Skeletal muscle tissue (tissue), 4 donors: ENCODE results near the gene CSNK1A1. TPM values are rescaled to one million over a fixed set of nuclear protein-coding genes. Genes with fewer than 3 reads are reported as not detected.
"Not testable (repeated sequence)": the region's sequence is repeated elsewhere in the genome, so short reads cannot be mapped to it uniquely, and the experiment has no call there.

Experiments used
- H3K27ac ChIP-seq: one replicate; pipeline ENCODE4 v1.7.0; 2013; ENCODE audit warnings: mild to moderate bottlenecking, low read depth, low read length, inconsistent platforms
- H3K27me3 ChIP-seq, 3 donors: one replicate each; pipeline ENCODE4 v1.7.0; 2013; ENCODE audit warnings: low read length in 3 of 3; ENCODE audit not compliant: control insufficient read depth in 3 of 3, insufficient read depth in 3 of 3
- H3K36me3 ChIP-seq, 3 donors: one replicate each; pipeline ENCODE4 v1.7.0; 2013; ENCODE audit warnings: low read length in 3 of 3; ENCODE audit not compliant: control insufficient read depth in 3 of 3, insufficient read depth in 3 of 3
- H3K4me1 ChIP-seq, 3 donors: one replicate each; pipeline ENCODE4 v1.7.0; 2013; ENCODE audit warnings: low read length in 3 of 3, mild to moderate bottlenecking in 3 of 3; ENCODE audit not compliant: control insufficient read depth in 3 of 3, insufficient read depth in 3 of 3
- H3K4me3 ChIP-seq, 3 donors: one replicate each; pipeline ENCODE4 v1.7.0; 2013; ENCODE audit warnings: low read length in 3 of 3
- H3K9ac ChIP-seq, 3 donors: one replicate each; pipeline ENCODE4 v1.7.0; 2013; ENCODE audit warnings: low read length in 3 of 3, mild to moderate bottlenecking in 3 of 3, moderate library complexity in 2 of 3, low read depth in 1 of 3
- H3K9me3 ChIP-seq, 3 donors: one replicate each; pipeline ENCODE4 v1.7.0; 2013; ENCODE audit warnings: low read length in 3 of 3; ENCODE audit not compliant: control insufficient read depth in 3 of 3
- total RNA-seq: library from RNA; depleted of rRNA; stranded (reverse); fragments of >200 nt; gene quantifications from one replicate; pipeline ENCODE4 v1.2.3, GENCODE V29; 2014
- donor health status: Osteomylitis.

Gene CSNK1A1
- total RNA-seq, 1 donor from 2014 or later = 161 TPM

GRCh38 chr5:149445343-149445738, 105.9 kb downstream of the CSNK1A1 start:
- peak overlapping the region in 1 of 3 donors; percentile 20 for H3K9ac ChIP-seq
- H3K27me3 ChIP-seq = no peaks in the 10 kb centered on the region
- H3K4me3 ChIP-seq = no peak overlapping the region
- H3K36me3 ChIP-seq = no peaks in the 10 kb centered on the region
- H3K9me3 ChIP-seq = no peaks in the 10 kb centered on the region
- H3K4me1 ChIP-seq = peaks cover 24 to 53% (median 35%) of the 10 kb centered on the region in 3 donors
- peak overlapping the region; percentile 55 for H3K27ac ChIP-seq

DNA sequence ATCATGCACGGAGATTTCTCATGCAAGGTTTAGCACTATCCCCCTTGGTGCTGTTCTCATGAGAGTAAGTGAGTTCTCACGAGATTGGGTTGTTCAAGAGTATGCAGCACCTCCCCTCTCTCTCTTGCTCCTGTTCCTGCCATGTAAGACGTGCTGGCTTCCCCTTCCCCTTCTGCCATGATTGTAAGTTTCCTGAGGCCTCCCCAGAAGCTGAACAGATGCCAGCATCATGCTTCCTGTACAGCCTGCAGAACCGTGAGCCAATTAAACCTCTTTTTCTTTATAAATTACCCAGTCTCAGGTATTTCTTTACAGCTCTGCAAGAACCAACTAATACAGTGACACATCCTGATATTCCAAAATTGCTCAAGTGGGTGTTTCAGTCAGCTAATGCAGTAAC, 106.8 kb downstream of the CSNK1A1 start:
- not testable (repeated sequence) for H3K27me3 ChIP-seq, H3K9me3 ChIP-seq, H3K36me3 ChIP-seq, H3K9ac ChIP-seq, H3K4me3 ChIP-seq, H3K27ac ChIP-seq
- H3K4me1 ChIP-seq = peaks cover 15 to 44% (median 28%) of the 10 kb centered on the region in 3 donors

DNA sequence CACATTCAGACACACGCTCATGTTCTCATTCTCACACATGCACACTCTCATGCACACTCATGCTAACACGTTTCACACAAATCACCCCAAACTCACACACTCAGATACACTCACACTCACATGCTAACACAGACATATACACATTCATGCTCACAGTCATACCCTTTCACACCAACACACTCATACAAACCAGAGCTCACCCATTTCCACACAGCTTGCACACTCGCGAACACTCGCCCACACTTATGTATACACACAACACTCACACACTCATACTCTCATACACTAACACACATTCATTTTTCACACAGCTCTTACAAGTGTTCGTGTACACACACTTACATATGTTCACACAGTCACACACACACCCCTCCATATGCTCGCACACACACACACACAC, 108.0 kb downstream of the CSNK1A1 start:
- Histone ChIP-seq H3K9me3 (no peaks in the 10 kb centered on the region), H3K36me3 (no peaks in the 10 kb centered on the region), H3K9ac (peak overlapping the region in 1 of 3 donors; percentile 75), H3K4me3 (no peak overlapping the region), H3K4me1 (peaks cover 13 to 33% (median 25%) of the 10 kb centered on the region in 3 donors), H3K27me3 (no peaks in the 10 kb centered on the region), H3K27ac (peak overlapping the region; percentile 76)

DNA sequence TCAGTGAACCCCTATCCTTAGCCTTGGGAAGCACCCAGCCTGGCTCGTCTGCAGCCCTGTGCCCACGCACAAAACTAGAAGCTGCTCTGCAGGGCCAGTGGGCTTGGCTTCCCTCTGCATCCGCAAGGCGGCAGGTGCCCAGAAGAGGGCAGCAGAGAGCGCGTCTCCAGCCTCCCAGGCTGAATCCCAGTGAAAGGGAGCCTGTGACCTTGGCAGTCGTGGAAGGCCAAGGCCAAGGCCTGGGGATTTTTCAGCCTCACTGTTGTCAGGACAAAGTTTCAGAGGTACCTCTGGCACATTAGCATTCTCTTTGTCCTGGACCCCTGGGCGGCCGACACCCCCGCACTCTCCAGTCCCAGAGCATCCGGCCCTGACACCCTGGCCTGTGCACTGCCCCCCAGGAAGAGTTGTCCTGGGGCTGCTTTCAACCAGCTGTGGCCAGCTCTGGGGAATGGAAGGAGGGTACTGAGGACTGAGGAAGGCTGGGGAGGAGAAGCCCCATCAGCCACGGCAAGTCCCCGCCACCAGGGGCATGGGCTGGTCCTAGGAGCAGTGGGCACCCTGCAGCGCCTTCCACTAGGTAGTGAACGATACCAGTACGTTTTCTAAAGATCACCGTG, 108.6 kb downstream of the CSNK1A1 start:
- H3K27me3 ChIP-seq = no peaks in the 10 kb centered on the region
- peak overlapping the region; percentile 76 for H3K27ac ChIP-seq
- peak overlapping the region in 2 of 3 donors; percentile 7 to 31 for H3K4me3 ChIP-seq
- H3K4me1 ChIP-seq = peaks cover 13 to 27% (median 20%) of the 10 kb centered on the region in 3 donors
- H3K9ac ChIP-seq = peak overlapping the region; percentile 10 to 75 (median 45)
- H3K36me3 ChIP-seq = no peaks in the 10 kb centered on the region
- H3K9me3 ChIP-seq = no peaks in the 10 kb centered on the region

Other genes starting within 250 kb of the CSNK1A1 start
- 14.1 TPM for gene GRPEL2, start 205.9 kb downstream of the CSNK1A1 start, total RNA-seq
- gene PCYOX1L, start 193.4 kb downstream of the CSNK1A1 start, total RNA-seq = 3.7 TPM
- gene IL17B, start 172.1 kb downstream of the CSNK1A1 start, total RNA-seq = 247 TPM
- gene ARHGEF37, start 30.1 kb upstream of the CSNK1A1 start, total RNA-seq = 2.1 TPM
- 4.2 TPM for gene PPARGC1B, start 178.9 kb upstream of the CSNK1A1 start, total RNA-seq